Measurements from ENCODE around the gene NOVA2.

The NOVA2 gene

DNA sequence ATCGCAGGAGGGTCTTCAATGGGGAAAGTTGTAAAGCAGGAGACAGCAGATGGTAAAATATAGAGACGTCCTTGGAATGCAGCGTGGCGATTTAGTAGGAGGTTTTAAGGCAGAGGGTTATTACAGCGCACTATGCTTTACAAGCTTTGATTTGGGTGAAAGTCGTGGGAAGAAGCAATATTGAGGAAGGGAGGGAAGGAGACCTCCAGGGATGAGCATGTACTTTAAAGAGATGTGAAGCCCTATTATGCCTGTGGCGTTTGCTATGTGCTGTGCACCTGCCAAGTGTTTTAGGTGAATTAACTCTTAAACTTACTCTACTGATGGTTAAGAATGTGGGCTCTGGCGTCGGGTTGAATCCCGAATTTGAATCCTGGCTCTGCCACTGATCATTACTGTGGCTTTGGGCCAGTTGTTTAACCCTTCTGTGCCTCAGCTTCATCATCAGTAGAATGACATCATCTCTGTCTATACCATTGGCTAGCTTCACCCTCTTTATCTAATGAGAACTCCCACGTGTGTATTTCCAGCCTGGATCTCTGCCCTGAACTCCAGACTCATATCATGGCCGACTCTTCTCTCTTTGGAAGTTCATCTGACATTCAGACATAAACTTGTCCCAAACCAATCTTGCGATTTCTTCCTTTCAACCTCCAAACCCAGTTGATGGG lies 22.2 kb upstream of the NOVA2 start:
- H3K27ac ChIP-seq (ENCODE audit: low read length), result no peak overlapping the region
- no peaks in the 10 kb centered on the region for H3F3A ChIP-seq (ENCODE audit: insufficient read depth, low read length)
- H3K4me2 ChIP-seq (ENCODE audit: low read depth, low read length), result peak overlapping the region; percentile 72
- H4K20me1 ChIP-seq (ENCODE audit: insufficient read depth, low read length), result no peaks in the 10 kb centered on the region
- H3K27me3 ChIP-seq (replicated peaks; ENCODE audit: insufficient read depth, low read length), result peaks cover 5% of the 10 kb centered on the region; the same call in 1 of the 2 replicates
- TF ChIP-seq EZH2 (optimal IDR thresholded peaks at IDR 0.05; ENCODE audit: low read depth, low read length) (no peak), EZH2phosphoT487 (IDR thresholded peaks at IDR 0.05; ENCODE audit: low read length) (no peak), CTCF (IDR thresholded peaks at IDR 0.05; ENCODE audit: low read length) (no peak)
- DNase-seq, result no peak
- H3K4me1 ChIP-seq (ENCODE audit: low read length), result no peaks in the 10 kb centered on the region
- peak overlapping the region; percentile 85 for H2AFZ ChIP-seq (ENCODE audit: low read length)
- H3K4me3 ChIP-seq (ENCODE audit: low read length), result peak overlapping the region; percentile 94
- no peaks in the 10 kb centered on the region for H3K9me3 ChIP-seq (replicated peaks; ENCODE audit: insufficient read depth, low read length)
- peak overlapping the region; percentile 83 for H3K9ac ChIP-seq (ENCODE audit: low read length)
- no peaks in the 10 kb centered on the region for H3K9me2 ChIP-seq (replicated peaks; ENCODE audit: insufficient read depth, low read length)
- H3K79me2 ChIP-seq (ENCODE audit: low read length), result peaks cover 21% of the 10 kb centered on the region
- H3K36me3 ChIP-seq (replicated peaks; ENCODE audit: insufficient read depth, low read length), result no peaks in the 10 kb centered on the region

DNA sequence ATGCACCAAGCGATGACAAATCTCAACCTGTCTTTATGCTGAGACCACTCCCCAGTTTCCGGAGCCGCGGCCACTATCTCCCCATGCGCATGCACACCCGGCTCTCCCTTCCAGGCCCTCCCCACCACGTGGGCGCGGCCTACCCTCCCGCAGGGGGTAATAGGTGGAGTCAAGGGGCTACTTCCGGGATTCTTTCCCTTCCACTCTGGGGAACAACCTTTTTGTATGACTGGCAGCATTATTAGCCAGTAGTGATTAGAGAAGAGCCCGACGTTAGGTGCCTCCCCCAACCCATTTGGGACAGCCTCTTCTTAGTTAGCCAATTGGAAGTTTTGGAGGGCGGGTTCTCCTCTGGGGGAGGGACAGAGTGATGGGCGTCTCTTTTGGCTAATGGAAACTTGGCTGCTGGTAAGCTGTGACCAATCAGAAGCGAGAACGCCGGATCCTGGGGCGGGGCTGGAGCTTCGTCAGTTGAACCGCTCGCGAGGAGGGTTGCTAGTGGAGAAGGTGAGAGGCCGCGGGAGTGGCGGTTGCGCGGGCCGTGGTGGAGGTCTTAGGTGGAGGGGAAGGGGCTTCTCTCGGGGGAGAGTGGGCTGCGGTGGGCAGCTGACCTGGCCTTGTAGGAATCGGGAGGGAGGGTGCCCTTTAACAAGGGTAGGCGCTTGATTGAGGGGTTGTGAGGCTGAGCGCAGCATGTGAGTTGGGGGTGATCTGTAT lies 21.5 kb upstream of the NOVA2 start, which contains the start of gene CCDC61:
Gene CCDC61 (plus strand): TSS at position 470 of the 717 bp plus-strand sequence. CDS start 7,552 bp downstream, outside the sequence.
- Histone ChIP-seq H2AFZ (ENCODE audit: low read length) (peak within 1 kb of the TSS; percentile 91), H3K79me2 (ENCODE audit: low read length) (peaks cover 21% of the 10 kb centered on the region), H3K4me1 (ENCODE audit: low read length) (no peaks in the 10 kb centered on the region), H3K27ac (ENCODE audit: low read length) (no peak within 1 kb of the TSS), H3K27me3 (replicated peaks; ENCODE audit: insufficient read depth, low read length) (peaks cover 12% of the 10 kb centered on the region), H3F3A (ENCODE audit: insufficient read depth, low read length) (no peaks in the 10 kb centered on the region), H3K4me2 (ENCODE audit: low read depth, low read length) (peak within 1 kb of the TSS; percentile 95), H3K9ac (ENCODE audit: low read length) (peak within 1 kb of the TSS; percentile 83), H3K36me3 (replicated peaks; ENCODE audit: insufficient read depth, low read length) (no peaks in the 10 kb centered on the region), H3K9me3 (replicated peaks; ENCODE audit: insufficient read depth, low read length) (no peaks in the 10 kb centered on the region), H4K20me1 (ENCODE audit: insufficient read depth, low read length) (no peaks in the 10 kb centered on the region), H3K4me3 (ENCODE audit: low read length) (peak within 1 kb of the TSS; percentile 94), H3K9me2 (replicated peaks; ENCODE audit: insufficient read depth, low read length) (no peaks in the 10 kb centered on the region)
- peak; percentile 99 for DNase-seq
- TF ChIP-seq CTCF (IDR thresholded peaks at IDR 0.05; ENCODE audit: low read length) (no peak), EZH2 (optimal IDR thresholded peaks at IDR 0.05; ENCODE audit: low read depth, low read length) (no peak), EZH2phosphoT487 (IDR thresholded peaks at IDR 0.05; ENCODE audit: low read length) (no peak)

- H3K36me3 ChIP-seq (replicated peaks; ENCODE audit: insufficient read depth, low read length), result no peaks in the 10 kb centered on the region
- TF ChIP-seq CTCF (IDR thresholded peaks at IDR 0.05; ENCODE audit: low read length) (no peak), EZH2phosphoT487 (IDR thresholded peaks at IDR 0.05; ENCODE audit: low read length) (no peak), EZH2 (optimal IDR thresholded peaks at IDR 0.05; ENCODE audit: low read depth, low read length) (no peak)
- H3K9me2 ChIP-seq (replicated peaks; ENCODE audit: insufficient read depth, low read length), result no peaks in the 10 kb centered on the region
- peak overlapping the region; percentile 73 for H3K4me3 ChIP-seq (ENCODE audit: low read length)
- no peaks in the 10 kb centered on the region for H3K9me3 ChIP-seq (replicated peaks; ENCODE audit: insufficient read depth, low read length)
- H4K20me1 ChIP-seq (ENCODE audit: insufficient read depth, low read length), result no peaks in the 10 kb centered on the region
- H3K4me2 ChIP-seq (ENCODE audit: low read depth, low read length), result peak overlapping the region; percentile 95
- H3F3A ChIP-seq (ENCODE audit: insufficient read depth, low read length), result no peaks in the 10 kb centered on the region
- no peak overlapping the region for H3K27ac ChIP-seq (ENCODE audit: low read length)
- no peaks in the 10 kb centered on the region for H3K4me1 ChIP-seq (ENCODE audit: low read length)
- H3K27me3 ChIP-seq (replicated peaks; ENCODE audit: insufficient read depth, low read length), result peaks cover 18% of the 10 kb centered on the region
- peak overlapping the region; percentile 91 for H2AFZ ChIP-seq (ENCODE audit: low read length)
- DNase-seq, result no peak
- H3K79me2 ChIP-seq (ENCODE audit: low read length), result peaks cover 21% of the 10 kb centered on the region
- H3K9ac ChIP-seq (ENCODE audit: low read length), result peak overlapping the region; percentile 49; the same call in 1 of the 2 replicates
Measured at GRCh38 chr19:45994456-45994997, 20.9 kb upstream of the NOVA2 start.
